A549 (cell line): ENCODE data around the gene RANBP3. TPM values are rescaled to one million over a fixed set of nuclear protein-coding genes. Genes with fewer than 3 reads are reported as not detected.
"Not testable (repeated sequence)": the region's sequence is repeated elsewhere in the genome, so short reads cannot be mapped to it uniquely, and the experiment has no call there.

Experiments
- ATAC-seq, 2 experiments: fragments of 200-7000 bp in 1 of 2; fragments of >200 bp in 1 of 2; cut with Nextera tagmentation in 1 of 2; cut with Tn5 transposase in 1 of 2; 3 replicates each; pipeline versions ENCODE4 v1.8.0 to v1.9.1; 2018 to 2020; ENCODE audit warnings: mild to moderate bottlenecking in 1 of 2, moderate library complexity in 1 of 2
- CTCF ChIA-PET: fragments of 300-600 bp; sonication (Branson Sonifier 250); formaldehyde crosslinking; extraction: SDS; loops from one replicate; lab custom pipeline; 2021; ENCODE audit warnings: antibody characterized with exemption, inconsistent platforms; lab: Yijun Ruan, JAX
- POLR2A ChIA-PET: fragments of 350-600 bp; formaldehyde crosslinking; extraction: SDS; loops from one replicate; lab custom pipeline; 2021; ENCODE audit warnings: antibody characterized with exemption, inconsistent platforms; lab: Yijun Ruan, JAX
- DNase-seq, 2 experiments: peaks; one replicate each; pipeline versions ENCODE4 v3.0.0 to v3.0.0-alpha.2; 2011 to 2016; ENCODE audit warnings: low read depth in 1 of 2, low spot score in 1 of 2
- FAIRE-seq: peaks from 2 replicates; lab custom pipeline; 2011; peaks lifted over from hg19 to GRCh38; lab: Jason Lieb, UNC
- H3K27ac ChIP-seq, 2 experiments: fragments of >200 bp; sonication (Bioruptor Twin); formaldehyde crosslinking; 3 replicates each; pipeline ENCODE4 v1.5.1; 2016 to 2017
- H3K4me1 ChIP-seq: fragments of >200 bp; sonication (Bioruptor Twin); formaldehyde crosslinking; 3 replicates; pipeline ENCODE4 v1.6.1; 2016
- H3K4me2 ChIP-seq: fragments of >200 bp; sonication (Bioruptor Twin); formaldehyde crosslinking; 3 replicates; pipeline ENCODE4 v1.6.1; 2016
- H3K4me3 ChIP-seq: fragments of >200 bp; sonication (Bioruptor Twin); formaldehyde crosslinking; 3 replicates; pipeline ENCODE4 v1.5.1; 2016
- H3K9me3 ChIP-seq: fragments of >200 bp; sonication (Bioruptor Twin); formaldehyde crosslinking; 3 replicates; pipeline ENCODE4 v1.6.1; 2016
- BHLHE40 ChIP-seq: IDR thresholded peaks from 2 replicates; pipeline ENCODE4 v1.6.1; 2012; ENCODE audit warnings: low read depth, low read length, inconsistent platforms
- CBX2 ChIP-seq: fragments of 200-600 bp; sonication (generic); IDR thresholded peaks from 2 replicates; pipeline ENCODE4 v1.6.1; 2016; ENCODE audit warnings: low read depth, mild to moderate bottlenecking, borderline replicate concordance
- CEBPB ChIP-seq, 2 experiments: fragments of >200 bp in 1 of 2; sonication (Bioruptor Twin) in 1 of 2; formaldehyde crosslinking in 1 of 2; IDR thresholded peaks; 2 replicates each; pipeline ENCODE4 v1.6.1; 2012 to 2016
- CTCF ChIP-seq: fragments of >200 bp; sonication (Bioruptor Twin); formaldehyde crosslinking; IDR thresholded peaks from 3 replicates; pipeline ENCODE4 v1.5.1; 2016
- EHF ChIP-seq: fragments of 250-450 bp; sonication (Bioruptor Pico); IDR thresholded peaks from 2 replicates; pipeline ENCODE4 v1.5.0; 2020; ENCODE audit warnings: mild to moderate bottlenecking
- KDM5A ChIP-seq: fragments of 200-600 bp; sonication (generic); IDR thresholded peaks from 2 replicates; pipeline ENCODE4 v1.6.1; 2016; ENCODE audit warnings: antibody characterized with exemption, mild to moderate bottlenecking
- PHF8 ChIP-seq: fragments of 200-600 bp; sonication (generic); IDR thresholded peaks from 2 replicates; pipeline ENCODE4 v1.6.1; 2016; ENCODE audit warnings: low read depth, mild to moderate bottlenecking, antibody characterized with exemption, moderate library complexity, borderline replicate concordance
- RAD21 ChIP-seq, 2 experiments: fragments of >200 bp in 1 of 2; sonication (Bioruptor Twin) in 1 of 2; formaldehyde crosslinking in 1 of 2; IDR thresholded peaks in 1 of 2; conservative IDR thresholded peaks in 1 of 2; 2 replicates in 1 of 2; 3 replicates in 1 of 2; pipeline ENCODE4 v1.6.1; 2012 to 2018; ENCODE audit warnings: inconsistent platforms in 1 of 2
- RFX5 ChIP-seq: fragments of 450-650 bp; IDR thresholded peaks from 2 replicates; pipeline ENCODE4 v1.7.1; 2014; ENCODE audit warnings: antibody characterized with exemption, mild to moderate bottlenecking, moderate library complexity
- SMC3 ChIP-seq: fragments of >200 bp; sonication (Bioruptor Twin); formaldehyde crosslinking; IDR thresholded peaks from 3 replicates; pipeline ENCODE4 v1.6.1; 2018; ENCODE audit warnings: inconsistent platforms
- TFCP2L1 ChIP-seq: fragments of 250-450 bp; sonication (Bioruptor Pico); IDR thresholded peaks from 2 replicates; pipeline ENCODE4 v1.5.0; 2021; ENCODE audit warnings: mild to moderate bottlenecking
- WGBS: methylation state at CpG from one replicate; pipeline ENCODE4 v1.1.6; 2017; ENCODE audit errors: missing lambda C conversion rate; 5-methylcytosine and 5-hydroxymethylcytosine counted together
- polyA plus RNA-seq, 4 experiments: library from polyadenylated mRNA; depleted of rRNA in 3 of 4; stranded (reverse); fragments of >200 nt; fragmentation: RNase III in 1 of 4; extraction: RNeasy Plus Mini Kit Qiagen cat#74134 plus additional on column Dnase treatment in 1 of 4; gene quantifications; 2 replicates in 3 of 4; 3 replicates in 1 of 4; pipeline ENCODE4 v1.2.3, GENCODE V29; 2011 to 2017
- TF ChIP-seq, protein P1 (sequence below): fragments of 200-600 bp; sonication (generic); IDR thresholded peaks from 2 replicates; pipeline ENCODE4 v1.6.1; 2016; ENCODE audit warnings: antibody characterized with exemption, mild to moderate bottlenecking, moderate library complexity
- TF ChIP-seq, protein P2 (sequence below): fragments of 250-450 bp; sonication (Bioruptor Pico); IDR thresholded peaks from 2 replicates; pipeline ENCODE4 v1.5.0; 2021; ENCODE audit warnings: mild to moderate bottlenecking, moderate library complexity, borderline replicate concordance

Gene RANBP3
- polyA plus RNA-seq, 2 of the 4 experiments (the other 2 are of a cell fraction): 39.2 to 53.5 TPM

GRCh38 chr19:5987077-5987818 lies 9.3 kb upstream of the RANBP3 start:
- WGBS: 30% methylated on average over 17 of the region's 17 CpGs
- TF ChIP-seq SMC3 (peak; percentile 57), TFCP2L1 (CRISPR knock-in tag) (no peak), RAD21 (conservative IDR thresholded peaks at IDR 0.05 in 1 of 2, IDR thresholded peaks at IDR 0.05 in 1 of 2) (peak; percentile 74 to 75), CTCF (peak; percentile 79)
- TF ChIP-seq, all 56 proteins: peak for 3
- ATAC-seq (peak; percentile 8 to 58; a peak in 4 of 6 replicates), FAIRE-seq (no peak), DNase-seq (peak; percentile 66 to 78)
- H3K4me2 ChIP-seq: peak overlapping the region; percentile 75
- peak overlapping the region; percentile 19; the same call in 1 of the 3 replicates for H3K4me3 ChIP-seq
- ChIA-PET CTCF (interaction anchor here (0.5 to 5.7 kb wide), 30 partner anchors 8 to 529 kb away, joined by 3 to 61 read pairs (median 4); partner anchors contain the start of gene RANBP3), POLR2A (no interaction called here)
- H3K4me1 ChIP-seq: peaks cover 5% of the 10 kb centered on the region; the same call in 1 of the 3 replicates
- peak overlapping the region in 1 of 2 experiments; percentile 69; a peak in 3 of 6 replicates for H3K27ac ChIP-seq
- H3K9me3 ChIP-seq: no peaks in the 10 kb centered on the region

DNA sequence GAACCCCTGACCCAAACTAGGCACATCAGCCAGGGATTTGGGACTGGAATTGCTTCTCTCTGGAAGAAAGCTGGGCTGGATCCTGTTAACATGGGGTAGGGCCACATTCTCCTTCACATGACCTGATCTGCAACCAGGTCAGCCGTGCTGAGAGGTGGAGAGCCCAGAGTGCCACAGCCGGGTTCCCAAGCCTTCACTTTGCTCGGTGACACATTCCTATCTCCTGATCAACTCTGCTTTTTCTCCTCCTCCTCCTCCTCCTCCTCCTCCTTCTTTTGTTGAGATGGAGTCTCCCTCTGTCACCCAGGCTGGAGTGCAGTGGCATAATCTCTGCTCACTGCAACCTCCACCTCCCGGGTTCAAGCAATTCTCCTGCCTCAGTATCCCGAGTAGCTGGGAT lies 7.9 kb upstream of the RANBP3 start:
- DNase-seq, H3K27ac ChIP-seq, H3K9me3 ChIP-seq, FAIRE-seq, ATAC-seq, H3K4me3 ChIP-seq, H3K4me1 ChIP-seq, H3K4me2 ChIP-seq, POLR2A ChIA-PET: not testable (repeated sequence)
- CTCF ChIA-PET: interaction anchor here (1.0 to 5.7 kb wide), 6 partner anchors 15 to 236 kb away, joined by 3 to 61 read pairs (median 22); no protein-coding TSS in a partner anchor
- 70% methylated on average over 5 of the region's 5 CpGs for WGBS

DNA sequence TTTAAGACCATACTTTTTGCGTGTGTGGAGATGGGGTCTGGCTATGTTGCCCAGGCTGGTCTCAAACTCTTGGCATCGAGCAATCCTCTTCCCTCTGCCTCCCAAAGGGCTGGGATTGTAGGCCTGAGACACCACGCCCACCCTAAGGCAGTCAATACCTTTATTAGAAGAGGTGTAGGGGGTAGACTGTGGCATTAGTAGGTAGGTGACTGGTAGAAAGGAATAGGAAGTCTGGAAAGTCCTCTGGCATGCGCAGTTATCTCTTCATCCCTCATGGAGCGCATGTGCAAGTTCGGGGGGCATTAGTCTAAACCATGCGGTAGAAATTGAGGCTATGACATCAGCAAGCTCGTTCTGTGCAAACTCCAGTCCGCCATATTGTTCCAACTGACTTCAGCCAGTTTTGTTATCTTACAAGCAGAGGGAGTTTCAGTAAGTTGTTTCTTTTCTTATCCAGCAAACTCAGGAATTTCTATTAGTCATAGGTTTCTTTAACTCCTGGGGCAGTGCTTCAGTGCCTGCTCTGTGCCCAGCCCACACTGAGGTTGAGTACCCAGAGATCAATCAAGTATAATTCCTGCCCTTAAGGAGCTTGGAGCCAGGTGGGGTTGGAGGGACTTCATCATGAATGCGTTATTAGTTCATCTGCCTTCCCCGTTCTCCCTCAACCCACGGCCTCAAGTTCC lies 7.3 kb upstream of the RANBP3 start:
- no peak for ATAC-seq
- H3K4me3 ChIP-seq: no peak overlapping the region
- H3K9me3 ChIP-seq: no peaks in the 10 kb centered on the region
- H3K27ac ChIP-seq: no peak overlapping the region
- H3K4me1 ChIP-seq: peaks cover 8% of the 10 kb centered on the region; the same call in 2 of the 3 replicates
- H3K4me2 ChIP-seq: no peak overlapping the region
- CTCF ChIA-PET: interaction anchor here (2.2 to 5.7 kb wide), 5 partner anchors 17 to 141 kb away, joined by 10 to 61 read pairs (median 17); no protein-coding TSS in a partner anchor
- 70% methylated on average over 12 of the region's 12 CpGs for WGBS
- FAIRE-seq: no peak
- POLR2A ChIA-PET: interaction anchor here (1.7 kb wide), 1 partner anchor 158 kb away, joined by 3 read pairs; no protein-coding TSS in a partner anchor
- no peak for DNase-seq
- TF ChIP-seq CEBPB (IDR thresholded peaks at IDR 0.05) (no peak), EHF (no peak), KDM5A (no peak), PHF8 (no peak), CBX2 (no peak), BHLHE40 (no peak), RFX5 (no peak)
- TF ChIP-seq, protein P1, sequence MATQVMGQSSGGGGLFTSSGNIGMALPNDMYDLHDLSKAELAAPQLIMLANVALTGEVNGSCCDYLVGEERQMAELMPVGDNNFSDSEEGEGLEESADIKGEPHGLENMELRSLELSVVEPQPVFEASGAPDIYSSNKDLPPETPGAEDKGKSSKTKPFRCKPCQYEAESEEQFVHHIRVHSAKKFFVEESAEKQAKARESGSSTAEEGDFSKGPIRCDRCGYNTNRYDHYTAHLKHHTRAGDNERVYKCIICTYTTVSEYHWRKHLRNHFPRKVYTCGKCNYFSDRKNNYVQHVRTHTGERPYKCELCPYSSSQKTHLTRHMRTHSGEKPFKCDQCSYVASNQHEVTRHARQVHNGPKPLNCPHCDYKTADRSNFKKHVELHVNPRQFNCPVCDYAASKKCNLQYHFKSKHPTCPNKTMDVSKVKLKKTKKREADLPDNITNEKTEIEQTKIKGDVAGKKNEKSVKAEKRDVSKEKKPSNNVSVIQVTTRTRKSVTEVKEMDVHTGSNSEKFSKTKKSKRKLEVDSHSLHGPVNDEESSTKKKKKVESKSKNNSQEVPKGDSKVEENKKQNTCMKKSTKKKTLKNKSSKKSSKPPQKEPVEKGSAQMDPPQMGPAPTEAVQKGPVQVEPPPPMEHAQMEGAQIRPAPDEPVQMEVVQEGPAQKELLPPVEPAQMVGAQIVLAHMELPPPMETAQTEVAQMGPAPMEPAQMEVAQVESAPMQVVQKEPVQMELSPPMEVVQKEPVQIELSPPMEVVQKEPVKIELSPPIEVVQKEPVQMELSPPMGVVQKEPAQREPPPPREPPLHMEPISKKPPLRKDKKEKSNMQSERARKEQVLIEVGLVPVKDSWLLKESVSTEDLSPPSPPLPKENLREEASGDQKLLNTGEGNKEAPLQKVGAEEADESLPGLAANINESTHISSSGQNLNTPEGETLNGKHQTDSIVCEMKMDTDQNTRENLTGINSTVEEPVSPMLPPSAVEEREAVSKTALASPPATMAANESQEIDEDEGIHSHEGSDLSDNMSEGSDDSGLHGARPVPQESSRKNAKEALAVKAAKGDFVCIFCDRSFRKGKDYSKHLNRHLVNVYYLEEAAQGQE: no peak
- TF ChIP-seq, protein P2, sequence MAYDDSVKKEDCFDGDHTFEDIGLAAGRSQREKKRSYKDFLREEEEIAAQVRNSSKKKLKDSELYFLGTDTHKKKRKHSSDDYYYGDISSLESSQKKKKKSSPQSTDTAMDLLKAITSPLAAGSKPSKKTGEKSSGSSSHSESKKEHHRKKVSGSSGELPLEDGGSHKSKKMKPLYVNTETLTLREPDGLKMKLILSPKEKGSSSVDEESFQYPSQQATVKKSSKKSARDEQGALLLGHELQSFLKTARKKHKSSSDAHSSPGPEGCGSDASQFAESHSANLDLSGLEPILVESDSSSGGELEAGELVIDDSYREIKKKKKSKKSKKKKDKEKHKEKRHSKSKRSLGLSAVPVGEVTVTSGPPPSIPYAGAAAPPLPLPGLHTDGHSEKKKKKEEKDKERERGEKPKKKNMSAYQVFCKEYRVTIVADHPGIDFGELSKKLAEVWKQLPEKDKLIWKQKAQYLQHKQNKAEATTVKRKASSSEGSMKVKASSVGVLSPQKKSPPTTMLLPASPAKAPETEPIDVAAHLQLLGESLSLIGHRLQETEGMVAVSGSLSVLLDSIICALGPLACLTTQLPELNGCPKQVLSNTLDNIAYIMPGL (CRISPR knock-in tag): no peak
